ENCODE data around the gene SLC7A14. TPM values are rescaled to one million over a fixed set of nuclear protein-coding genes. Genes with fewer than 3 reads are reported as not detected.

The SLC7A14 gene
- total and polyA plus RNA-seq, 2 of the 13 experiments (the other 11 are each of a cell fraction or from before 2014, with no cell fraction given) = not detected

- peak; percentile 41; the same call in 1 of the 2 replicates for TF ChIP-seq HDAC1 (CRISPR knock-in tag; IDR thresholded peaks at IDR 0.05)
- TF ChIP-seq ZMYM2 (CRISPR knock-in tag; IDR thresholded peaks at IDR 0.05) = no peak
- no peak for TF ChIP-seq EEA1 (CRISPR knock-in tag; IDR thresholded peaks at IDR 0.05; ENCODE audit: borderline replicate concordance)
- 0 out of 2 replicates have a peak, but pooled peaks have one; percentile 69 for TF ChIP-seq ZNF274 (CRISPR knock-in tag; IDR thresholded peaks at IDR 0.05)
- no peak for TF ChIP-seq ARHGAP35 (CRISPR knock-in tag; IDR thresholded peaks at IDR 0.05; ENCODE audit: borderline replicate concordance)
- TF ChIP-seq ZBED4 (CRISPR knock-in tag; IDR thresholded peaks at IDR 0.05; ENCODE audit: borderline replicate concordance) = no peak
- TF ChIP-seq TAF1 (CRISPR knock-in tag; IDR thresholded peaks at IDR 0.05) = 0 out of 2 replicates have a peak, but pooled peaks have one; percentile 31
- TF ChIP-seq ZNF503 (CRISPR knock-in tag; IDR thresholded peaks at IDR 0.05) = no peak
- no peak; the same call in 1 of the 2 replicates for TF ChIP-seq BRF2 (CRISPR knock-in tag; IDR thresholded peaks at IDR 0.05)
- no peak for TF ChIP-seq ZSCAN9 (CRISPR knock-in tag; IDR thresholded peaks at IDR 0.05; ENCODE audit: borderline replicate concordance)
- TF ChIP-seq POGK (CRISPR knock-in tag; conservative IDR thresholded peaks at IDR 0.05) = 0 out of 2 replicates have a peak, but pooled peaks have one; percentile 52
- 0 out of 2 replicates have a peak, but pooled peaks have one; percentile 43 for TF ChIP-seq KLF12 (CRISPR knock-in tag; IDR thresholded peaks at IDR 0.05; ENCODE audit: borderline replicate concordance)
- TF ChIP-seq SRSF9 (IDR thresholded peaks at IDR 0.05; ENCODE audit: borderline replicate concordance, insufficient read depth, low read depth, low read length, poor library complexity, severe bottlenecking) = no peak
- no peak for TF ChIP-seq MTF2 (CRISPR knock-in tag; IDR thresholded peaks at IDR 0.05; ENCODE audit: borderline replicate concordance)
- peak; percentile 23; the same call in 1 of the 2 replicates for TF ChIP-seq CENPT (CRISPR knock-in tag; IDR thresholded peaks at IDR 0.05; ENCODE audit: low read depth)
- TF ChIP-seq KDM2A (CRISPR knock-in tag; IDR thresholded peaks at IDR 0.05; ENCODE audit: borderline replicate concordance, low read depth) = 0 out of 2 replicates have a peak, but pooled peaks have one; percentile 10
- no peak for TF ChIP-seq ZBTB3 (CRISPR knock-in tag; IDR thresholded peaks at IDR 0.05; ENCODE audit: borderline replicate concordance, low read depth)
- no peak for TF ChIP-seq SCMH1 (CRISPR knock-in tag; IDR thresholded peaks at IDR 0.05; ENCODE audit: borderline replicate concordance)
- no peak for TF ChIP-seq RFX1 (IDR thresholded peaks at IDR 0.05)
These were observed 167.2 kb downstream of the SLC7A14 start, which contains the start of gene CLDN11 (continued) for GRCh38 chr3:170418422-170419398.
